Mesenchymal stem cell (in vitro differentiated cells and primary cell): ENCODE results near the gene ZNF79.

Source experiments
- DNase-seq: peaks from one replicate; pipeline ENCODE4 v3.0.0-alpha.2; 2013
- H2AFZ ChIP-seq: one replicate; pipeline ENCODE4 v1.6.1; 2013; ENCODE audit warnings: low read depth, mild to moderate bottlenecking, control low read depth, inconsistent platforms, low read length, moderate library complexity
- H2AK5ac ChIP-seq: 2 replicates; pipeline ENCODE4 v1.6.1; 2013; ENCODE audit warnings: low read length, moderate library complexity, mild to moderate bottlenecking, inconsistent platforms; ENCODE audit not compliant: severe bottlenecking
- H2BK120ac ChIP-seq: one replicate; pipeline ENCODE4 v1.6.1; 2013; ENCODE audit warnings: low read depth, mild to moderate bottlenecking, inconsistent platforms, low read length, moderate library complexity
- H2BK12ac ChIP-seq, 2 experiments: one replicate each; pipeline ENCODE4 v1.6.1; 2013; ENCODE audit warnings: inconsistent platforms in 2 of 2, low read length in 2 of 2, mild to moderate bottlenecking in 2 of 2, moderate library complexity in 2 of 2, control low read depth in 1 of 2
- H2BK15ac ChIP-seq: one replicate; pipeline ENCODE4 v1.6.1; 2013; ENCODE audit warnings: mild to moderate bottlenecking, low read depth, inconsistent platforms; ENCODE audit not compliant: poor library complexity, severe bottlenecking
- H2BK5ac ChIP-seq: 2 replicates; pipeline ENCODE4 v1.6.1; 2013; ENCODE audit warnings: low read depth, mild to moderate bottlenecking, low read length, control low read depth, inconsistent platforms; ENCODE audit not compliant: poor library complexity, severe bottlenecking
- H3K14ac ChIP-seq, 2 experiments: one replicate each; pipeline ENCODE4 v1.6.1; 2013; ENCODE audit warnings: inconsistent platforms in 2 of 2, low read length in 2 of 2, control low read depth in 1 of 2, mild to moderate bottlenecking in 1 of 2, moderate library complexity in 1 of 2
- H3K18ac ChIP-seq, 2 experiments: one replicate each; pipeline ENCODE4 v1.6.1; 2013; ENCODE audit warnings: inconsistent platforms in 2 of 2, low read length in 2 of 2, control low read depth in 1 of 2, low read depth in 1 of 2, mild to moderate bottlenecking in 1 of 2
- H3K23ac ChIP-seq, 2 experiments: one replicate each; pipeline ENCODE4 v1.6.1; 2013; ENCODE audit warnings: inconsistent platforms in 2 of 2, low read length in 2 of 2, mild to moderate bottlenecking in 2 of 2, moderate library complexity in 2 of 2, control low read depth in 1 of 2
- H3K27ac ChIP-seq: 2 replicates; pipeline ENCODE4 v1.5.1; 2013; ENCODE audit warnings: mild to moderate bottlenecking, moderate library complexity, low read length, control low read depth, inconsistent platforms; ENCODE audit not compliant: poor library complexity, severe bottlenecking
- H3K27me3 ChIP-seq, 2 experiments: 2 replicates each; pipeline versions ENCODE4 v1.6.1 to v1.7.0; 2013; ENCODE audit warnings: low read length in 2 of 2, mild to moderate bottlenecking in 2 of 2, moderate library complexity in 2 of 2, control low read depth in 1 of 2, inconsistent platforms in 1 of 2; ENCODE audit not compliant: control insufficient read depth in 1 of 2, insufficient read depth in 1 of 2
- H3K36me3 ChIP-seq, 2 experiments: 2 replicates each; pipeline versions ENCODE4 v1.6.1 to v1.7.0; 2013; ENCODE audit warnings: low read length in 2 of 2, control low read depth in 1 of 2, inconsistent platforms in 1 of 2, low read depth in 1 of 2, mild to moderate bottlenecking in 1 of 2; ENCODE audit not compliant: insufficient read depth in 2 of 2, control insufficient read depth in 1 of 2
- H3K4ac ChIP-seq, 2 experiments: one replicate each; pipeline ENCODE4 v1.6.1; 2013; ENCODE audit warnings: inconsistent platforms in 2 of 2, low read length in 2 of 2, mild to moderate bottlenecking in 2 of 2, moderate library complexity in 2 of 2, control low read depth in 1 of 2, low read depth in 1 of 2
- H3K4me1 ChIP-seq: 2 replicates; pipeline ENCODE4 v1.6.1; 2013; ENCODE audit warnings: low read depth, low read length, control low read depth; ENCODE audit not compliant: control insufficient read depth, insufficient read depth
- H3K4me2 ChIP-seq: 2 replicates; pipeline ENCODE4 v1.6.1; 2013; ENCODE audit warnings: low read length, mild to moderate bottlenecking, inconsistent platforms; ENCODE audit not compliant: poor library complexity, severe bottlenecking
- H3K4me3 ChIP-seq, 2 experiments: 2 replicates each; pipeline versions ENCODE4 v1.5.1 to v1.7.0; 2013; ENCODE audit warnings: low read length in 2 of 2, mild to moderate bottlenecking in 2 of 2, control low read depth in 1 of 2, low read depth in 1 of 2; ENCODE audit not compliant: insufficient read depth in 1 of 2
- H3K79me1 ChIP-seq: replicated peaks from 2 replicates; pipeline ENCODE4 v1.6.1; 2013; ENCODE audit warnings: mild to moderate bottlenecking, control low read depth, low read length, inconsistent platforms; ENCODE audit not compliant: poor library complexity, severe bottlenecking
- H3K9ac ChIP-seq: 2 replicates; pipeline ENCODE4 v1.7.0; 2013; ENCODE audit warnings: mild to moderate bottlenecking, low read length, moderate library complexity
- H3K9me3 ChIP-seq: 2 replicates; pipeline ENCODE4 v1.7.0; 2013; ENCODE audit warnings: mild to moderate bottlenecking, low read length; ENCODE audit not compliant: control insufficient read depth
- H4K8ac ChIP-seq: one replicate; pipeline ENCODE4 v1.6.1; 2013; ENCODE audit warnings: inconsistent platforms, mild to moderate bottlenecking, low read length, moderate library complexity
- H4K91ac ChIP-seq: one replicate; pipeline ENCODE4 v1.6.1; 2013; ENCODE audit warnings: mild to moderate bottlenecking, low read length, inconsistent platforms
- WGBS: methylation state at CpG from one replicate; pipeline ENCODE4 v1.1.7; 2013; ENCODE audit warnings: mixed read lengths; 5-methylcytosine and 5-hydroxymethylcytosine counted together

Gene ZNF79

GRCh38 chr9:127451858-127452656, 27.9 kb downstream of the ZNF79 start:
- Histone ChIP-seq H3K27me3 (no peaks in the 10 kb centered on the region), H3K9me3 (no peaks in the 10 kb centered on the region), H3K36me3 (peaks cover 50 to 55% of the 10 kb centered on the region in 2 experiments), H3K79me1 (peaks cover 15% of the 10 kb centered on the region), H3K4me3 (peak overlapping the region; percentile 76 to 94), H3K9ac (peak overlapping the region; percentile 97), H3K4me2 (peak overlapping the region; percentile 87), H2BK120ac (no peak overlapping the region), H3K18ac (peak overlapping the region; percentile 40 to 67), H2BK15ac (peak overlapping the region; percentile 64), H2AK5ac (no peak overlapping the region), H3K23ac (peak overlapping the region in 1 of 2 experiments; percentile 47), H3K4me1 (peaks cover 14% of the 10 kb centered on the region), H2BK5ac (no peak overlapping the region), H4K8ac (peak overlapping the region; percentile 7), H3K27ac (peak overlapping the region; percentile 85), H3K4ac (peak overlapping the region in 1 of 2 experiments; percentile 85), H4K91ac (peak overlapping the region; percentile 70), H2AFZ (peak overlapping the region; percentile 46), H3K14ac (peak overlapping the region in 1 of 2 experiments; percentile 23), H2BK12ac (peak overlapping the region in 1 of 2 experiments; percentile 60)
- 13% methylated on average over 27 of the region's 29 CpGs for WGBS
- DNase-seq = peak; percentile 80

- WGBS = 60% methylated on average over 3 of the region's 4 CpGs
- H3K23ac ChIP-seq = no peak overlapping the region
- no peaks in the 10 kb centered on the region for H3K27me3 ChIP-seq
- no peak overlapping the region for H4K8ac ChIP-seq
- no peak overlapping the region for H4K91ac ChIP-seq
- peak overlapping the region in 1 of 2 experiments; percentile 94 for H3K4me3 ChIP-seq
- DNase-seq = no peak
- H2BK12ac ChIP-seq = no peak overlapping the region
- H3K27ac ChIP-seq = no peak overlapping the region
- H3K14ac ChIP-seq = no peak overlapping the region
- H3K4me1 ChIP-seq = peaks cover 14% of the 10 kb centered on the region
- peaks cover 50 to 55% of the 10 kb centered on the region in 2 experiments for H3K36me3 ChIP-seq
- no peak overlapping the region for H3K4ac ChIP-seq
- H3K79me1 ChIP-seq = peaks cover 21% of the 10 kb centered on the region
- H3K18ac ChIP-seq = no peak overlapping the region
- H3K9me3 ChIP-seq = no peaks in the 10 kb centered on the region
- H3K9ac ChIP-seq = peak overlapping the region; percentile 97
- H2BK15ac ChIP-seq = no peak overlapping the region
- no peak overlapping the region for H2BK5ac ChIP-seq
- no peak overlapping the region for H2AFZ ChIP-seq
- H3K4me2 ChIP-seq = no peak overlapping the region
- H2AK5ac ChIP-seq = no peak overlapping the region
- no peak overlapping the region for H2BK120ac ChIP-seq
These were observed 28.5 kb downstream of the ZNF79 start for GRCh38 chr9:127452691-127453090.

GRCh38 chr9:127455324-127455992, 31.3 kb downstream of the ZNF79 start:
- Histone ChIP-seq H2AK5ac (no peak overlapping the region), H3K4me3 (no peak overlapping the region), H3K9ac (no peak overlapping the region), H3K27ac (no peak overlapping the region), H3K36me3 (peaks cover 46 to 48% of the 10 kb centered on the region in 2 experiments), H3K14ac (no peak overlapping the region), H3K79me1 (peaks cover 23% of the 10 kb centered on the region), H3K4me2 (no peak overlapping the region), H2BK5ac (no peak overlapping the region), H3K23ac (no peak overlapping the region), H3K4me1 (peaks cover 11% of the 10 kb centered on the region), H2BK120ac (no peak overlapping the region), H4K91ac (no peak overlapping the region), H3K9me3 (no peaks in the 10 kb centered on the region), H3K18ac (no peak overlapping the region), H2BK12ac (no peak overlapping the region), H4K8ac (no peak overlapping the region), H2AFZ (no peak overlapping the region), H2BK15ac (no peak overlapping the region), H3K4ac (no peak overlapping the region), H3K27me3 (no peaks in the 10 kb centered on the region)
- no peak for DNase-seq
- WGBS = 94% methylated on average over 6 of the region's 6 CpGs

GRCh38 chr9:127457191-127457878, 33.2 kb downstream of the ZNF79 start:
- no peak overlapping the region for H3K14ac ChIP-seq
- no peak overlapping the region for H3K23ac ChIP-seq
- WGBS = 88% methylated on average over 17 of the region's 17 CpGs
- H3K79me1 ChIP-seq = peaks cover 18% of the 10 kb centered on the region
- no peak overlapping the region for H3K27ac ChIP-seq
- no peak overlapping the region for H2BK12ac ChIP-seq
- H2BK120ac ChIP-seq = no peak overlapping the region
- no peak overlapping the region for H3K9ac ChIP-seq
- no peak overlapping the region for H2AFZ ChIP-seq
- no peak overlapping the region for H4K91ac ChIP-seq
- H2AK5ac ChIP-seq = no peak overlapping the region
- peaks cover 6% of the 10 kb centered on the region for H3K4me1 ChIP-seq
- no peak for DNase-seq
- no peak overlapping the region for H2BK5ac ChIP-seq
- no peaks in the 10 kb centered on the region for H3K27me3 ChIP-seq
- H3K18ac ChIP-seq = no peak overlapping the region
- no peak overlapping the region for H4K8ac ChIP-seq
- H2BK15ac ChIP-seq = no peak overlapping the region
- H3K36me3 ChIP-seq = peaks cover 63 to 64% of the 10 kb centered on the region in 2 experiments
- no peaks in the 10 kb centered on the region for H3K9me3 ChIP-seq
- H3K4me2 ChIP-seq = no peak overlapping the region
- no peak overlapping the region for H3K4me3 ChIP-seq
- H3K4ac ChIP-seq = peak overlapping the region in 1 of 2 experiments; percentile 27
